ENCODE results near the gene SYNPO2.
"Not testable (repeated sequence)": the region's sequence is repeated elsewhere in the genome, so short reads cannot be mapped to it uniquely, and the experiment has no call there.

The SYNPO2 gene

GRCh38 chr4:119049342-119049741 is 160.7 kb downstream of the SYNPO2 start:
- Histone ChIP-seq H3K36me3 (ENCODE audit: control insufficient read depth, insufficient read depth, low read length) (no peaks in the 10 kb centered on the region), H3K27ac (ENCODE audit: low read length) (no peak overlapping the region), H3K9me3 (ENCODE audit: control insufficient read depth, insufficient read depth, low read length) (no peaks in the 10 kb centered on the region), H3K27me3 (ENCODE audit: control insufficient read depth, insufficient read depth, low read length) (no peaks in the 10 kb centered on the region), H3K4me1 (ENCODE audit: control insufficient read depth, insufficient read depth, low read length) (no peaks in the 10 kb centered on the region), H3K4me3 (ENCODE audit: low read length) (no peak overlapping the region)
- no CpG with 5 or more reads among the region's 2 CpGs for WGBS (ENCODE audit: insufficient coverage, insufficient read length)
- no peak for DNase-seq (ENCODE audit: low read depth, low spot score)

GRCh38 chr4:119050527-119051090 is 162.0 kb downstream of the SYNPO2 start:
- Histone ChIP-seq H3K27me3 (ENCODE audit: control insufficient read depth, insufficient read depth, low read length) (no peaks in the 10 kb centered on the region), H3K36me3 (ENCODE audit: control insufficient read depth, insufficient read depth, low read length) (no peaks in the 10 kb centered on the region), H3K4me3 (ENCODE audit: low read length) (no peak overlapping the region), H3K4me1 (ENCODE audit: control insufficient read depth, insufficient read depth, low read length) (no peaks in the 10 kb centered on the region), H3K27ac (ENCODE audit: low read length) (no peak overlapping the region), H3K9me3 (ENCODE audit: control insufficient read depth, insufficient read depth, low read length) (no peaks in the 10 kb centered on the region)
- WGBS (ENCODE audit: insufficient coverage, insufficient read length) = no CpG with 5 or more reads among the region's 7 CpGs
- DNase-seq (ENCODE audit: low read depth, low spot score) = no peak

DNA sequence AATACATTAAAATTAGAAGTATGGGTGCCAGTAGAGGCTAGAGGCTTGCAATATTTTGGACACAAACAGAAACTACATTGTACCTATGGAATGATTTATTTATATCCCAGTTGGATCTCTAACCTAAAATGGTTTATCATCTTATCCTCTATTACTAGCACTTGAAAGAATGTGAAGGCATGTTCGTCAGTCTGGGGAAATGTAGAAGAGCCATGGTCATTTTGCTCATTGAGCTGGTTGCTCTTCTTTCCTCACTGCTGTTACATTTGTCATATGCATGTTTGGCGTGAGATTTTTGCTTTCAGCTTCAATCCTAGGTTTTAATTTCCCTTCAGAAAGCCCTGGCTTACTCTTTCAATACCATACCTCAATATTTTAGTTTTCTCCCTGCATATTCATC is 164.6 kb downstream of the SYNPO2 start:
- Histone ChIP-seq H3K4me1 (ENCODE audit: control insufficient read depth, insufficient read depth, low read length) (no peaks in the 10 kb centered on the region), H3K4me3 (ENCODE audit: low read length) (no peak overlapping the region), H3K36me3 (ENCODE audit: control insufficient read depth, insufficient read depth, low read length) (no peaks in the 10 kb centered on the region), H3K9me3 (ENCODE audit: control insufficient read depth, insufficient read depth, low read length) (no peaks in the 10 kb centered on the region), H3K27me3 (ENCODE audit: control insufficient read depth, insufficient read depth, low read length) (no peaks in the 10 kb centered on the region), H3K27ac (ENCODE audit: low read length) (no peak overlapping the region)
- WGBS (ENCODE audit: insufficient coverage, insufficient read length) = no CpG with 5 or more reads among the region's 2 CpGs
- DNase-seq (ENCODE audit: low read depth, low spot score) = no peak

- no peaks in the 10 kb centered on the region for H3K27me3 ChIP-seq (ENCODE audit: control insufficient read depth, insufficient read depth, low read length)
- no peaks in the 10 kb centered on the region for H3K4me1 ChIP-seq (ENCODE audit: control insufficient read depth, insufficient read depth, low read length)
- WGBS (ENCODE audit: insufficient coverage, insufficient read length) = no CpG with 5 or more reads among the region's 10 CpGs
- no peak for DNase-seq (ENCODE audit: low read depth, low spot score)
- H3K27ac ChIP-seq (ENCODE audit: low read length) = no peak overlapping the region
- H3K4me3 ChIP-seq (ENCODE audit: low read length) = no peak overlapping the region
- H3K9me3 ChIP-seq (ENCODE audit: control insufficient read depth, insufficient read depth, low read length) = no peaks in the 10 kb centered on the region
- H3K36me3 ChIP-seq (ENCODE audit: control insufficient read depth, insufficient read depth, low read length) = no peaks in the 10 kb centered on the region
Observed at GRCh38 chr4:119053997-119054396, 165.3 kb downstream of the SYNPO2 start.

DNA sequence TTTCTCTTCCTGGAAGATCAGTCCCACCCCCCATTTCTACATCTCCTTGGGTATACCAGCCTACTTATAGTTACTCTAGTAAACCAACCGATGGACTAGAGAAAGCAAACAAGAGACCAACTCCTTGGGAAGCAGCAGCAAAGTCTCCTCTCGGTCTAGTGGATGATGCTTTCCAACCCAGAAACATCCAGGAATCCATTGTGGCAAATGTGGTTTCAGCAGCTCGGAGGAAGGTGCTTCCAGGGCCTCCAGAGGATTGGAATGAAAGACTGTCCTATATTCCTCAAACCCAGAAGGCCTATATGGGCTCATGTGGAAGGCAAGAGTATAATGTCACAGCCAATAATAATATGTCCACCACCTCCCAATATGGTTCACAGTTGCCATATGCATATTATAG is 168.8 kb downstream of the SYNPO2 start:
- WGBS (ENCODE audit: insufficient coverage, insufficient read length) = no CpG with 5 or more reads among the region's 3 CpGs
- no peaks in the 10 kb centered on the region for H3K9me3 ChIP-seq (ENCODE audit: control insufficient read depth, insufficient read depth, low read length)
- H3K36me3 ChIP-seq (ENCODE audit: control insufficient read depth, insufficient read depth, low read length) = no peaks in the 10 kb centered on the region

DNA sequence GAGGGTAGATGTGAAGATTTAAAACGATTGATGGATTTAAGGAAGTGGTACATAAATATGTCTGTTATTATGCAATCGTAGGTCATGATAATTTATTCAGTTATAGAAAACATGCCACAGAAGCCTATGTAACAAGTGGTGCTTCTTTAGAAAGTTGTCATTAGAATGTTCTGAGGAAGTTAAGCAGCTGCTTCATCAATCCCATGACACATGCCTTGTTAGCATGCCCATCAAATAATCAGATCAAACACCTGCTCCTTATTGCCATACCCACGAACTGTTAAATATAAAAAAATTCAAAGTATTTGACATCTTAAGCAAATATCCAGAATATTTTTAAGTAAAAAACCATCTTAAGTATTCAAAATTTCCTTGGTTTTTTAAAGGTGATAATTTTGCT is 170.6 kb downstream of the SYNPO2 start:
- 100% methylated on average over 2 of the region's 3 CpGs for WGBS (ENCODE audit: insufficient coverage, insufficient read length)

More for the DNA sequence above, 168.8 kb downstream of the SYNPO2 start:
- no peak overlapping the region for H3K27ac ChIP-seq (ENCODE audit: low read length)
- no peaks in the 10 kb centered on the region for H3K27me3 ChIP-seq (ENCODE audit: control insufficient read depth, insufficient read depth, low read length)
- no peaks in the 10 kb centered on the region for H3K4me1 ChIP-seq (ENCODE audit: control insufficient read depth, insufficient read depth, low read length)
- DNase-seq (ENCODE audit: low read depth, low spot score) = no peak
- H3K4me3 ChIP-seq (ENCODE audit: low read length) = no peak overlapping the region

DNA sequence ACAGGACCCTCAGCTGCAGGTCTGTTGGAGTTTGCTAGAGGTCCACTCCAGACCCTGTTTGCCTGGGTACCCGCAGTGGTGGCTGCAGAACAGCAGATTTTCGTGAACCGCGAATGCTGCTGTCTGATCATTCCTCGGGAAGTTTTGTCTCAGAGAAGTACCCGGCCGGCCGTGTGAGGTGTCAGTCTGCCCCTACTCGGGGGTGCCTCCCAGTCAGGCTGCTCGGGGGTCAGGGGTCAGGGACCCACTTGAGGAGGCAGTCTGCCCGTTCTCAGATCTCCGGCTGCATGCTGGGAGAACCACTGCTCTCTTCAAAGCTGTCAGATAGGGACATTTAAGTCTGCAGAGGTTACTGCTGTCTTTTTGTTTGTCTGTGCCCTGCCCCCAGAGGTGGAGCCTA is 178.5 kb downstream of the SYNPO2 start:
- H3K4me3 ChIP-seq (ENCODE audit: low read length); DNase-seq (ENCODE audit: low read depth, low spot score); H3K4me1 ChIP-seq (ENCODE audit: control insufficient read depth, insufficient read depth, low read length); H3K9me3 ChIP-seq (ENCODE audit: control insufficient read depth, insufficient read depth, low read length); H3K27ac ChIP-seq (ENCODE audit: low read length); H3K27me3 ChIP-seq (ENCODE audit: control insufficient read depth, insufficient read depth, low read length); H3K36me3 ChIP-seq (ENCODE audit: control insufficient read depth, insufficient read depth, low read length): not testable (repeated sequence)
- no CpG with 5 or more reads among the region's 12 CpGs for WGBS (ENCODE audit: insufficient coverage, insufficient read length)

More for the DNA sequence above, 170.6 kb downstream of the SYNPO2 start:
- Histone ChIP-seq H3K9me3 (ENCODE audit: control insufficient read depth, insufficient read depth, low read length) (no peaks in the 10 kb centered on the region), H3K36me3 (ENCODE audit: control insufficient read depth, insufficient read depth, low read length) (no peaks in the 10 kb centered on the region), H3K4me3 (ENCODE audit: low read length) (no peak overlapping the region), H3K27me3 (ENCODE audit: control insufficient read depth, insufficient read depth, low read length) (no peaks in the 10 kb centered on the region), H3K27ac (ENCODE audit: low read length) (no peak overlapping the region), H3K4me1 (ENCODE audit: control insufficient read depth, insufficient read depth, low read length) (no peaks in the 10 kb centered on the region)
- DNase-seq (ENCODE audit: low read depth, low spot score) = no peak

GRCh38 chr4:119067670-119068360 is 179.2 kb downstream of the SYNPO2 start:
- not testable (repeated sequence) for H3K27me3 ChIP-seq (ENCODE audit: control insufficient read depth, insufficient read depth, low read length); H3K27ac ChIP-seq (ENCODE audit: low read length); H3K4me1 ChIP-seq (ENCODE audit: control insufficient read depth, insufficient read depth, low read length); DNase-seq (ENCODE audit: low read depth, low spot score); H3K36me3 ChIP-seq (ENCODE audit: control insufficient read depth, insufficient read depth, low read length); H3K9me3 ChIP-seq (ENCODE audit: control insufficient read depth, insufficient read depth, low read length)
- H3K4me3 ChIP-seq (ENCODE audit: low read length) = peak overlapping the region; percentile 48; the same call in 1 of the 2 replicates
- no CpG with 5 or more reads among the region's 17 CpGs for WGBS (ENCODE audit: insufficient coverage, insufficient read length)

DNA sequence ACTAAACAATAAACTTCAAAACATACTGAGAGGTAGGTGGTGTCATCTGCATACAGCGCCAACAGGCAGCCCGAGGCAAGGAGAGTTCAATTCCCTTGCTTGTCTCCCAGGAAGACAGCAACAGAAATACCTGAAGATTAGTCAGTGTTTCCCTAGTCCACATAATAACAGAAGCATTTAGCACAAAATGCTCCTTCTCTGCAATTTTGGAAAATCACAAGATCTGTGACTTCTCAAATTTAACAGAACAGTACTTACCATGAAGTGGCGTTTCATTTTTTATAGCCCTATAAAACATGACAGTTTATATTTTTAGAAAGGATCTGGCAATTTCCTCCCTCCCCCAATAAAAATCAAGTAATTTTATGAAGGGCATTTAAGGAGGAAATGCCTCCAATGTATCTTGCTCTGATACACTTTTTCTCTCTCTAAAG is 179.9 kb downstream of the SYNPO2 start:
- Histone ChIP-seq H3K36me3 (ENCODE audit: control insufficient read depth, insufficient read depth, low read length) (no peaks in the 10 kb centered on the region), H3K4me1 (ENCODE audit: control insufficient read depth, insufficient read depth, low read length) (no peaks in the 10 kb centered on the region), H3K27me3 (ENCODE audit: control insufficient read depth, insufficient read depth, low read length) (no peaks in the 10 kb centered on the region), H3K4me3 (ENCODE audit: low read length) (no peak overlapping the region), H3K27ac (ENCODE audit: low read length) (no peak overlapping the region), H3K9me3 (ENCODE audit: control insufficient read depth, insufficient read depth, low read length) (no peaks in the 10 kb centered on the region)
- DNase-seq (ENCODE audit: low read depth, low spot score) = no peak
- WGBS (ENCODE audit: insufficient coverage, insufficient read length) = no CpG with 5 or more reads among the region's 3 CpGs

DNA sequence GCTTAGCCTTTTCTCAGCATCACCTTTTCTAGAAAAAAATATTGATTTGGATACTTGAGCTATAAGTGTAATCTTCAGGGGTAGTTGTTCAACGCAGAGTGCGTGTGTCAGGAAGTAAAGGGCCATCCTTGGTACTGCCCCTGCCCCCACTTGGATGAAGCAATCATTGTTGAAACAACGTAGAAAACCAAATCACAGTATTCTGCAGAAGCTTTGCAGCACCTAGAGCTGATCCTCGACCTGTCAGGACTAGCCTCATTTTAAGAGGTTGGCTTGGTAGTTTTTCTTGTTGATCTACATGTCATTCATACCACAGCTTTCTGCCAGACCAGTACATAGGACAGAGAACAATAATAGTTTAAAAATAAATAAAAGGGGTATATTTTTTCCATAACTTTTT is 181.6 kb downstream of the SYNPO2 start:
- no peak for DNase-seq (ENCODE audit: low read depth, low spot score)
- WGBS (ENCODE audit: insufficient coverage, insufficient read length) = no CpG with 5 or more reads among the region's 4 CpGs
- H3K4me1 ChIP-seq (ENCODE audit: control insufficient read depth, insufficient read depth, low read length) = no peaks in the 10 kb centered on the region
- no peak overlapping the region for H3K27ac ChIP-seq (ENCODE audit: low read length)
- H3K36me3 ChIP-seq (ENCODE audit: control insufficient read depth, insufficient read depth, low read length) = no peaks in the 10 kb centered on the region
- no peaks in the 10 kb centered on the region for H3K27me3 ChIP-seq (ENCODE audit: control insufficient read depth, insufficient read depth, low read length)
- H3K4me3 ChIP-seq (ENCODE audit: low read length) = no peak overlapping the region
- H3K9me3 ChIP-seq (ENCODE audit: control insufficient read depth, insufficient read depth, low read length) = no peaks in the 10 kb centered on the region

Data from iPS DF 6.9 (cell line).